Progenitor cell of endocrine pancreas (in vitro differentiated cells): ENCODE results near the gene SPAG7. TPM values are rescaled to one million over a fixed set of nuclear protein-coding genes. Genes with fewer than 3 reads are reported as not detected.
A peak's percentile ranks its signal among the peaks of the same experiment; 100 is the strongest.

Source experiments
- DNase-seq: peaks from one replicate; pipeline ENCODE4 v3.0.0; 2021; ENCODE audit warnings: low spot score; ENCODE audit not compliant: unreplicated experiment
- H3K27ac Mint-ChIP-seq: 2 replicates; pipeline ENCODE4 v1.8.0; 2021; ENCODE audit warnings: mild to moderate bottlenecking, moderate library complexity, mixed read lengths
- H3K27me3 Mint-ChIP-seq: 2 replicates; pipeline ENCODE4 v1.8.0; 2021; ENCODE audit warnings: mixed read lengths
- H3K36me3 Mint-ChIP-seq: 2 replicates; pipeline ENCODE4 v1.8.0; 2022; ENCODE audit warnings: mixed read lengths; ENCODE audit not compliant: insufficient read depth
- H3K4me1 Mint-ChIP-seq: 2 replicates; pipeline ENCODE4 v1.8.0; 2021; ENCODE audit warnings: low read depth, mixed read lengths
- H3K4me3 Mint-ChIP-seq: 2 replicates; pipeline ENCODE4 v1.8.0; 2021; ENCODE audit warnings: low read depth, mild to moderate bottlenecking, moderate library complexity, mixed read lengths
- H3K9me3 Mint-ChIP-seq: 2 replicates; pipeline ENCODE4 v1.8.0; 2021; ENCODE audit warnings: low read depth, mixed read lengths
- total RNA-seq: library from RNA; stranded (reverse); gene quantifications from 2 replicates; pipeline ENCODE4 v1.2.1, GENCODE V29; 2021
- TF ChIP-seq, protein P1 (sequence below): fragments of 200-600 bp; sonication (generic); IDR thresholded peaks from one replicate; pipeline ENCODE4 v1.5.0; 2021; ENCODE audit warnings: antibody characterized with exemption, mild to moderate bottlenecking; ENCODE audit not compliant: unreplicated experiment

The SPAG7 gene
- total RNA-seq, 1 donor from 2014 or later = 71.4 TPM

DNA sequence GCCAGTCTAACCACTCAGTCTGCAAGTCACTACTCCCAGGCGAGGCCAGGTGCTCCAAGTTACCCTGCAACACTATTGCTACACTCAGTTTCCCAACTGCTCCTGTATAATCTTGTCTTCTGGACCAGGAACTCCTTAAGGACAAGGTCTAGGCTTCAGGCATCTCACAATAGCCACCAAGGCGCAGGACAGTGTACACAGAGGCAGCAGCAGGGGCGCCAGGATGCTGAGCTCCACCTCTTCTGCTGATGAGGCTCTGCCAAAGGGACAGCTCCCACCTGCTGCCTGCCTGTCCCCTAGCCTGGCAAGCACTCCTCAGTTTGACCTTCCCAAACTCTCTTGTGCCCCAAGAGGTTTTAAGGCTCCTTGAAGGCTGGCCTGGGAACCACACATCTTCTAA lies 31.2 kb downstream of the SPAG7 start:
- H3K27ac Mint-ChIP-seq = no peak overlapping the region
- H3K27me3 Mint-ChIP-seq = no peaks in the 10 kb centered on the region
- DNase-seq = no peak

DNA sequence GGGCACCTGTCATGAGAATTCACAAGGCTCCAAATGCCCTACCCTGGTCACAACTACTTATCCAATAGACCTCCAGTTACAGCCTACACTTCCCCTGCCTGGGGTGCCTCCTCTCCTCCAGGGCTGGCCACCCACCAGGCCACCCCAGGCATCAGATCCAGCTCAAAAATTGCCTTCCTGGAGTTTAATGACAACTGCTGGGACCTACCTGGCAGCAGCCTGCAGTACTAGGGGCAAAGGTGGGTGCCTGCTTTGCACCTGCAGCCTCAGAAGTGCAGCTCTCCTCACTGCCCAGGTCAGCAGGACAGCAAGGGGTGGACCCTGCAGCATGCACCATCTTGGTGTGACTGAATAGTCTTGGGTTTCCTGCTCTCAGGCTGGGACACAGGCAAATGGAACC lies 32.0 kb downstream of the SPAG7 start:
- Mint-ChIP-seq H3K36me3 (peaks cover 4% of the 10 kb centered on the region), H3K9me3 (no peaks in the 10 kb centered on the region), H3K27ac (no peak overlapping the region), H3K27me3 (no peaks in the 10 kb centered on the region), H3K4me1 (peaks cover 9% of the 10 kb centered on the region), H3K4me3 (no peak overlapping the region)
- no peak for DNase-seq
- TF ChIP-seq, protein P1, sequence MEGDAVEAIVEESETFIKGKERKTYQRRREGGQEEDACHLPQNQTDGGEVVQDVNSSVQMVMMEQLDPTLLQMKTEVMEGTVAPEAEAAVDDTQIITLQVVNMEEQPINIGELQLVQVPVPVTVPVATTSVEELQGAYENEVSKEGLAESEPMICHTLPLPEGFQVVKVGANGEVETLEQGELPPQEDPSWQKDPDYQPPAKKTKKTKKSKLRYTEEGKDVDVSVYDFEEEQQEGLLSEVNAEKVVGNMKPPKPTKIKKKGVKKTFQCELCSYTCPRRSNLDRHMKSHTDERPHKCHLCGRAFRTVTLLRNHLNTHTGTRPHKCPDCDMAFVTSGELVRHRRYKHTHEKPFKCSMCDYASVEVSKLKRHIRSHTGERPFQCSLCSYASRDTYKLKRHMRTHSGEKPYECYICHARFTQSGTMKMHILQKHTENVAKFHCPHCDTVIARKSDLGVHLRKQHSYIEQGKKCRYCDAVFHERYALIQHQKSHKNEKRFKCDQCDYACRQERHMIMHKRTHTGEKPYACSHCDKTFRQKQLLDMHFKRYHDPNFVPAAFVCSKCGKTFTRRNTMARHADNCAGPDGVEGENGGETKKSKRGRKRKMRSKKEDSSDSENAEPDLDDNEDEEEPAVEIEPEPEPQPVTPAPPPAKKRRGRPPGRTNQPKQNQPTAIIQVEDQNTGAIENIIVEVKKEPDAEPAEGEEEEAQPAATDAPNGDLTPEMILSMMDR = no peak

More for the DNA sequence above, 31.2 kb downstream of the SPAG7 start:
- no peak overlapping the region for H3K4me3 Mint-ChIP-seq
- peaks cover 5% of the 10 kb centered on the region for H3K36me3 Mint-ChIP-seq
- no peaks in the 10 kb centered on the region for H3K9me3 Mint-ChIP-seq
- TF ChIP-seq, protein P1 = no peak
- peaks cover 16% of the 10 kb centered on the region for H3K4me1 Mint-ChIP-seq

DNA sequence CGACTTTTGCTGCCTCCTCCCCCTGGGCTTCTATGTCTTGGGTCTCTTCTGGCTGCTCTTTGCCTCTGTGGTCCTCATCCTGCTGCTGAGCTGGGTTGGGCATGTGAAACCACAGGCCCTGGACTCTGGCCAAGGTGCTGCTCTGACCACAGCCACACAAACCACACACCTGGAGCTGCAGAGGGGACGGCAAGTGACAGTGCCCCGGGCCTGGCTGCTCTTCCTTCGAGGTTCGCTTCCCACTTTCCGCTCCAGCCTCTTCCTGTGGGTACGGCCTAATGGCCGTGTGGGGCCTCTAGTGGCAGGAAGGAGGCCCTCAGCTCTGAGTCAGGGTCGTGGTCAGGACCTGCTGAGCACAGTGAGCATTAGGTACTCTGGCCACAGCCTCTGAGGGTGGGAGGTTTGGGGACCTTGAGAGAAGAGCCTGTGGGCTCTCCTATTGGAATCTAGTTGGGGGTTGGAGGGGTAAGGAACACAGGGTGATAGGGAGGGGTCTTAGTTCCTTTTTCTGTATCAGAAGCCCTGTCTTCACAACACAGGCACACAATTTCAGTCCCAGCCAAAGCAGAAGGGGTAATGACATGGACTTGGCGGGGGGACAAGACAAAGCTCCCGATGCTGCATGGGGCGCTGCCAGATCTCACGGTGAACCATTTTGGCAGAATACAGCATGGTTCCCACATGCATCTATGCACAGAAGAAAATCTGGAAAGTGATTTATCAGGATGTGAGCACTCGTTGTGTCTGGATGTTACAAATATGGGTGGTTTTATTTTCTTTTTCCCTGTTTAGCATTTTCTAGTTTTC lies 33.2 kb downstream of the SPAG7 start:
- Mint-ChIP-seq H3K36me3 (peaks cover 4% of the 10 kb centered on the region), H3K27ac (peak overlapping the region; percentile 81), H3K4me1 (peaks cover 9% of the 10 kb centered on the region), H3K27me3 (no peaks in the 10 kb centered on the region), H3K9me3 (no peaks in the 10 kb centered on the region), H3K4me3 (no peak overlapping the region)
- no peak for DNase-seq
- TF ChIP-seq, protein P1 = peak; percentile 38

DNA sequence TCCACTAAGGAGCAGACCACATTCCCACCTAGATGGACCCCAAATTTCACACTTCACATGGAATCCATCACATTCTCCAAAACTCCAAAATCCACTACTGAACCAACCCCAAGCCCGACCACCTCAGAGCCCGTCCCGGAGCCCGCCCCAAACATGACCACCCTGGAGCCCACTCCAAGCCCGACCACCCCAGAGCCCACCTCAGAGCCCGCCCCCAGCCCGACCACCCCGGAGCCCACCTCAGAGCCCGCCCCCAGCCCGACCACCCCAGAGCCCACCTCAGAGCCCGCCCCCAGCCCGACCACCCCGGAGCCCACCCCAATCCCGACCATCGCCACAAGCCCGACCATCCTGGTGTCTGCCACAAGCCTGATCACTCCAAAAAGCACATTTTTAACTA lies 34.0 kb downstream of the SPAG7 start:
- no peak overlapping the region for H3K4me3 Mint-ChIP-seq
- H3K36me3 Mint-ChIP-seq = peaks cover 4% of the 10 kb centered on the region
- no peaks in the 10 kb centered on the region for H3K9me3 Mint-ChIP-seq

DNA sequence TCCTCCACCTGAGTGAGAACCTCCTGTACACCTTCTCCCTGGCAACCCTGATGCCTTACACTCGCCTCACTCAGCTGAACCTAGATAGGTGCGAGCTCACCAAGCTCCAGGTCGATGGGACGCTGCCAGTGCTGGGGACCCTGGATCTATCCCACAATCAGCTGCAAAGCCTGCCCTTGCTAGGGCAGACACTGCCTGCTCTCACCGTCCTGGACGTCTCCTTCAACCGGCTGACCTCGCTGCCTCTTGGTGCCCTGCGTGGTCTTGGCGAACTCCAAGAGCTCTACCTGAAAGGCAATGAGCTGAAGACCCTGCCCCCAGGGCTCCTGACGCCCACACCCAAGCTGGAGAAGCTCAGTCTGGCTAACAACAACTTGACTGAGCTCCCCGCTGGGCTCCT lies 34.9 kb downstream of the SPAG7 start:
- TF ChIP-seq, protein P1 = no peak
- no peaks in the 10 kb centered on the region for H3K27me3 Mint-ChIP-seq
- H3K4me1 Mint-ChIP-seq = no peaks in the 10 kb centered on the region
- H3K4me3 Mint-ChIP-seq = no peak overlapping the region
- peaks cover 3% of the 10 kb centered on the region for H3K36me3 Mint-ChIP-seq
- DNase-seq = no peak
- H3K9me3 Mint-ChIP-seq = no peaks in the 10 kb centered on the region
- H3K27ac Mint-ChIP-seq = no peak overlapping the region

More for the DNA sequence above, 34.0 kb downstream of the SPAG7 start:
- H3K27me3 Mint-ChIP-seq = no peaks in the 10 kb centered on the region
- DNase-seq = no peak
- TF ChIP-seq, protein P1 = no peak
- peaks cover 4% of the 10 kb centered on the region for H3K4me1 Mint-ChIP-seq
- H3K27ac Mint-ChIP-seq = no peak overlapping the region
